H7 (cell line): ENCODE data around the gene MCTP1. TPM values are rescaled to one million over a fixed set of nuclear protein-coding genes. Genes with fewer than 3 reads are reported as not detected.

Experiments used
- DNase-seq: peaks from one replicate; pipeline ENCODE4 v3.0.0; 2012
- H3K27me3 ChIP-seq: 2 replicates; pipeline ENCODE4 v1.6.0; 2011; ENCODE audit warnings: mild to moderate bottlenecking, low read length; ENCODE audit not compliant: control insufficient read depth, insufficient read depth
- H3K36me3 ChIP-seq: replicated peaks from 2 replicates; pipeline ENCODE4 v1.5.1; 2011; ENCODE audit warnings: low read length; ENCODE audit not compliant: control insufficient read depth, insufficient read depth
- H3K4me3 ChIP-seq: 2 replicates; pipeline ENCODE4 v1.5.1; 2011; ENCODE audit warnings: low read depth, mild to moderate bottlenecking, control low read depth, low read length, moderate library complexity; ENCODE audit not compliant: insufficient read depth
- total RNA-seq: library from RNA; depleted of rRNA; stranded (reverse); fragments of >200 nt; shearing (Covaris generic); gene quantifications from 2 replicates; pipeline ENCODE4 v1.2.3, GENCODE V29; 2014

The MCTP1 gene
- total RNA-seq, 1 experiment from 2014 or later: 1.0 TPM

- no peak overlapping the region for H3K4me3 ChIP-seq
- no peaks in the 10 kb centered on the region for H3K27me3 ChIP-seq
- DNase-seq: no peak
- no peaks in the 10 kb centered on the region for H3K36me3 ChIP-seq
These were observed 537.5 kb downstream of the MCTP1 start for GRCh38 chr5:94747371-94747770.

GRCh38 chr5:94746731-94747124, 538.2 kb downstream of the MCTP1 start:
- no peaks in the 10 kb centered on the region for H3K27me3 ChIP-seq
- no peak overlapping the region for H3K4me3 ChIP-seq
- no peak for DNase-seq
- H3K36me3 ChIP-seq: no peaks in the 10 kb centered on the region

- no peaks in the 10 kb centered on the region for H3K36me3 ChIP-seq
- no peak overlapping the region for H3K4me3 ChIP-seq
- no peak for DNase-seq
- no peaks in the 10 kb centered on the region for H3K27me3 ChIP-seq
These were observed 538.8 kb downstream of the MCTP1 start for GRCh38 chr5:94745786-94746730.

GRCh38 chr5:94744906-94745305, 540.0 kb downstream of the MCTP1 start:
- no peak for DNase-seq
- no peaks in the 10 kb centered on the region for H3K27me3 ChIP-seq
- no peaks in the 10 kb centered on the region for H3K36me3 ChIP-seq

GRCh38 chr5:94742852-94743251, 542.0 kb downstream of the MCTP1 start:
- H3K4me3 ChIP-seq: no peak overlapping the region
- DNase-seq: no peak
- H3K36me3 ChIP-seq: no peaks in the 10 kb centered on the region

More at GRCh38 chr5:94744906-94745305, 540.0 kb downstream of the MCTP1 start:
- H3K4me3 ChIP-seq: no peak overlapping the region

GRCh38 chr5:94740286-94740685, 544.6 kb downstream of the MCTP1 start:
- Histone ChIP-seq H3K27me3 (no peaks in the 10 kb centered on the region), H3K36me3 (no peaks in the 10 kb centered on the region), H3K4me3 (no peak overlapping the region)
- DNase-seq: no peak

More at GRCh38 chr5:94742852-94743251, 542.0 kb downstream of the MCTP1 start:
- no peaks in the 10 kb centered on the region for H3K27me3 ChIP-seq

GRCh38 chr5:94736498-94736897, 548.4 kb downstream of the MCTP1 start:
- H3K27me3 ChIP-seq: no peaks in the 10 kb centered on the region
- DNase-seq: no peak
- no peaks in the 10 kb centered on the region for H3K36me3 ChIP-seq
- H3K4me3 ChIP-seq: no peak overlapping the region

- H3K36me3 ChIP-seq: no peaks in the 10 kb centered on the region
- no peak overlapping the region for H3K4me3 ChIP-seq
- no peaks in the 10 kb centered on the region for H3K27me3 ChIP-seq
- no peak for DNase-seq
These were observed 553.4 kb downstream of the MCTP1 start for GRCh38 chr5:94731471-94731870.

GRCh38 chr5:94725142-94725541, 559.8 kb downstream of the MCTP1 start:
- Histone ChIP-seq H3K36me3 (no peaks in the 10 kb centered on the region), H3K4me3 (no peak overlapping the region), H3K27me3 (no peaks in the 10 kb centered on the region)
- no peak for DNase-seq

GRCh38 chr5:94715768-94716167, 569.1 kb downstream of the MCTP1 start:
- Histone ChIP-seq H3K27me3 (no peaks in the 10 kb centered on the region), H3K4me3 (no peak overlapping the region), H3K36me3 (0 out of 2 replicates have a peak, but pooled peaks cover 2% of the 10 kb centered on the region)
- no peak for DNase-seq

- 0 out of 2 replicates have a peak, but pooled peaks cover 2% of the 10 kb centered on the region for H3K36me3 ChIP-seq
- DNase-seq: no peak
These were observed 573.1 kb downstream of the MCTP1 start for GRCh38 chr5:94711785-94712184.

GRCh38 chr5:94709277-94709676, 575.6 kb downstream of the MCTP1 start:
- H3K36me3 ChIP-seq: 0 out of 2 replicates have a peak, but pooled peaks cover 2% of the 10 kb centered on the region
- H3K27me3 ChIP-seq: no peaks in the 10 kb centered on the region
- no peak for DNase-seq
- H3K4me3 ChIP-seq: no peak overlapping the region

More at GRCh38 chr5:94711785-94712184, 573.1 kb downstream of the MCTP1 start:
- Histone ChIP-seq H3K27me3 (no peaks in the 10 kb centered on the region), H3K4me3 (no peak overlapping the region)

GRCh38 chr5:94707359-94707758, 577.5 kb downstream of the MCTP1 start:
- Histone ChIP-seq H3K27me3 (no peaks in the 10 kb centered on the region), H3K4me3 (no peak overlapping the region)
- DNase-seq: no peak

GRCh38 chr5:94705427-94705826, 579.5 kb downstream of the MCTP1 start:
- Histone ChIP-seq H3K4me3 (no peak overlapping the region), H3K27me3 (no peaks in the 10 kb centered on the region), H3K36me3 (no peaks in the 10 kb centered on the region)
- DNase-seq: no peak

More at GRCh38 chr5:94707359-94707758, 577.5 kb downstream of the MCTP1 start:
- H3K36me3 ChIP-seq: 0 out of 2 replicates have a peak, but pooled peaks cover 2% of the 10 kb centered on the region

- Histone ChIP-seq H3K4me3 (no peak overlapping the region), H3K27me3 (no peaks in the 10 kb centered on the region), H3K36me3 (no peaks in the 10 kb centered on the region)
- DNase-seq: no peak
These were observed 582.2 kb downstream of the MCTP1 start for GRCh38 chr5:94702729-94703128.
